Activated CD8-positive, alpha-beta memory T cell treated with anti-CD3 and anti-CD28 coated beads, Interleukin-2, amount 50 U/mL, for 48 hours (primary cell): ENCODE results near the gene NAXE.
A peak's percentile ranks its signal among the peaks of the same experiment; 100 is the strongest.
"Not testable (repeated sequence)": the region's sequence is repeated elsewhere in the genome, so short reads cannot be mapped to it uniquely, and the experiment has no call there.

Experiments used
- DNase-seq: peaks from one replicate; pipeline ENCODE4 v3.0.0-alpha.2; 2020

Gene NAXE

DNA sequence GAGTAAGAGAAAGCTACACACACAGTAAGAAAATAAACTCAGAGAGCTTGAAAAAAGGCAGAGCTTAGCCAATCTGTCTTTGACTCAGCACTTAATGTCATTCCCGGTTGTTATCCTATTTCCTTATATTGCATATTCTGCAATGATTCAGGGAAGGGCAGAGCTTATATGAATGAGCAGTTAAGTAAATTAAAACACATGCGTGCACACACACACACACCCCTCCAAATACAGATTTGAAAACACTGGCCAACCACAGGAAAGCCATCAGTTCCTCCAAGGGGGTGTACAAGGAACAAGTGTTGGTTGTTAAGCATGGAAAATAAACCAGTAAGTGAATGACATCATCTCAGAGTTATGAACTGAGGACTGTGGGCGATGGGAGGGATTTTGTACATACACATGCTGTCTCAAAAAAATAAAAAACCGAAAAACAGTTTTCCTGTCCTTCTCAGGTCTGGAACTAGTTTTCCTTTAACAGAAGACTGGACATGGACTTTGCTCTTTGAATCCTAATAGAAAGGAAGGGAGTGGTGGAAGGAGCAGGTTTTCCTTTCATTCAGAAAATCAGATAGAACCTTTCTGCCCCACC, 20.2 kb upstream of the NAXE start:
- DNase-seq = no peak

DNA sequence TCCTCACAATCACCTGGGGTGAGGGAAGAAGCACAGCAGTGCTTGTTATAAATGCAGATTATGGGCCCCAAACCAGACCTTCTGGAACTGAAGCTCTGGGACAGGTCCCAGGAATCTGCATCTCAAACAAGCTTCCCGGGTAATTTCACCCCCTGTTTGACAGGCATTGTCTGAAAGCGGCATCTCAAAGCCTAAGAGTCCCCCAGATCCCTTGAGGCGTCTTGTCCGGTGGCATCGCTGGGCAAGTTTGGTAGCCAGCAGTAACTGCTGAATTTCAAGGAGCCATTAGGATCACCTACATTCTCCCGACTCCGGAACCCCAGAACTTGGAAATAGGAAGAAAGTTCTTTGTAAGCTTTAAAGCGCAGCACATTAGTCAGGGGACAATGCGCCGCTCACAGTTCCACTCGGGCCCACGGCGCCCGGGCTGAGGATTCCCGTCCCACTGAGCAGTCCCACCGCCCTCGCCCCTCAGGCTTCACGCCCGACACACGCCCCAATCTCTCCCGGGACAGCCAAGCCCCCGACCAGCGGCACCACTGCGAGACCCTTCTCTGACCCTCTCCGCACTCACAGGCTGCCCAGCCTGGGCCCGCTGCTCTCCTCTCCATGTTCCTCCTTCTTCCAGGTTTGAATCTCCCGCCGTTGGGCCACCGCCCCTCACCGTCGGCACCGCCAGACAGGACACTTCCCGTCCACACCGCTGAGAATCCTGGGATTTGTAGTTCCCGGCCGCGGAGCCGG, 19.5 kb upstream of the NAXE start, which contains the start of gene IQGAP3:
Gene IQGAP3, minus strand, starts transcription at position 647 of the 744 bp plus-strand sequence. Its CDS starts 36 bp downstream, at position 611.
- peak; percentile 86 for DNase-seq

DNA sequence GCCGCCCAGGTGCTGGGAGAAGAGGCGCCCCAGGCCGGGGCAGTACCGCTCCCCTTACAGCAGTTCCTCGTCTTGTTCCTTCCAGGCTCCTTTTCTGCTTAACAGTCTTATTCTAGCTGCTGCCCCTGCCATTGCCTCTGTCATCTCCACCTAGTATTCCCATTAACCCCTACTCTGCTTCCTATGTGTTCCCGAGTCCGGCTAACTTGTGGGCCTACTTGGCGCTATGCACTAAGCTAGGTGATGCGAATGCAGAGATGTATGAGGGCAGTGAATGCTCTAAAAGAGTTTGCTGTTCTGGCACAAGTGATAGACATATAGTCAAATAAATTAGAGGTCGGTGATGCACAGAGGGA, 18.9 kb upstream of the NAXE start:
- no peak for DNase-seq

DNA sequence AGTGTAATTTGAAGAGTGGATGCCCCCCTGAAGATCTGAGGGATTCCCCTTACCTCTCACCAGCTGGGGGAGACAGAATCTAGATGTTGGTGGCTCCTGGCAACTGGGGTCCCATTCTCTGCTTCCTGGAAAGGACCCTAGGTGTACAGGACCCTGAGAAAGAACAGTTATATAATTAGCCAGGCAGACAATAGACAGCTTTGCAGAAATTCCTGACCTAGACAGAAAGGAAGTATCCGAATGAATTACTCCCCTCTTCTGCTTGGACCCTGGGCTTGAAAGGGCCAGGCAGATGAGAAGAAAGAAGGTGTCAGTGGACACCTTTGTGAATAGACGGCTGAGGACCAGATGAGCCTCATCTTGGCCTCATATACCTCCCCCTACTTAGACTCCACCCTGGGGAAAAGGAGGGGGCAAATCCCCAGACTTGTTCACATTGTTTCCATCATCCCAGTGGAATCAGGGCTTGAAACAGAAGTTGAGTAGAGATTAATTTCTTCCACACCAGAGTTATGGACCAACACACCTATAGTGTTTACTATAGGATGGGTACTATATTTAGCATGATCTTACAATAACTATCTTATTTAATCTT, 17.4 kb upstream of the NAXE start:
- DNase-seq = no peak

DNA sequence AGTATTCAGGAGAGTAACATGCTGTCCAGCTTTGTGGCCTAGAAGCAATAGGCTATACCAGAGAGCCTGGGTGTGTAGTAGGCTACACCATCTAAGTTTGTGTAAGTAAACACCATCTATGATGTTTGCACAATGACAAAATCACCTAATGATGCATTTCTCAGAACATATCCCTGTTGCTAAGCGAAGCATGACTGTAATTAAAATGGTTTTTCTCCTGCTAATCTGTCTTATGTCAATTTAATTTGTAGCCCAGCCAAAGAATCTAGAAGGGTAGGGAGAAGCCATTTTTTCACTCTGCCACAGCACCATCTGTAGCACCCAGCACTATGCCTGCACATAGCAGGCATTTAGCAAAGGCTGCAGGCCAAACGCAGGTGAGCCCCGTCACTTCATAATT, 14.0 kb upstream of the NAXE start:
- DNase-seq = no peak

DNA sequence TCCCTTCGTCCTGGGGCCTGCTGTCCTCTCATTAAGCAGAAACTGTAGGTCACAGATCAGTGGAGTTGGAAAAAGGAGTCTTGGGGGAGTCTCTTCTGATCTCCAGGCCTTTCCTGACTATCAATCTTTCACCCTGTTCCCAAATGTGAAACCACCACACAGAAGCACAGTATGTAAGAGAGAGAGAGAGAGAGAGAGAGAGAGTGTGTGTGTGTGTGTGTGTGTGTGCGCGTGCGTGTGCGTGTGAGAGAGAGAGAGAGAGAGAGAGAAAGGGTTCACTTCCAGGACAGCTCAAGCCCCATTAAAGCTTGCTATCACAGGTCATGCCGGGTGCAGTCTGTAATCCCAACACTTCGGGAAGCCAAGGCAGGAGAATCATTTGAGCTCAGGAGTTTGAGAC, 13.5 kb upstream of the NAXE start:
- DNase-seq = no peak

DNA sequence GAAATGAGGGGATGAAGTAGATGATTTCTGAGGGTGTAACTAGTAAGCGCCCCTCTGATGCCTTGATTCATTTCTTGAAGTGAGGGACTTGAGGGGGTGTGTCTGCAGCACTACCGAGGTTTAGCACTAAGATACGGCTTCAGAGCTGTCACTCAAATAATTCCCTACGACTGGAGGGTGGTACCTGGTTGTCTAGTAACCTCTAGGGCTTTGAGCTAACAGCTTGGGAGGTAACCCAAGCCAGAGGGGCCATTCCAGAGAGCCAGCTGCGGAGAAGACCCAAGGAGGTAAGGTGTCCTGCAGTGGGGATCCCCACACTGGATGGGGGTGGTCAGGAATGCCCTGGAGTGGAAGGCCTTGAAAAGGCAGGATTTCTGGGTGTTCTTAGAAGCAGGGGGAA, 12.1 kb upstream of the NAXE start, which contains the start of gene TTC24:
Gene TTC24, plus strand, starts transcription at position 252 of the 400 bp plus-strand sequence. CDS start 1,642 bp downstream, outside the sequence.
- DNase-seq = no peak

DNA sequence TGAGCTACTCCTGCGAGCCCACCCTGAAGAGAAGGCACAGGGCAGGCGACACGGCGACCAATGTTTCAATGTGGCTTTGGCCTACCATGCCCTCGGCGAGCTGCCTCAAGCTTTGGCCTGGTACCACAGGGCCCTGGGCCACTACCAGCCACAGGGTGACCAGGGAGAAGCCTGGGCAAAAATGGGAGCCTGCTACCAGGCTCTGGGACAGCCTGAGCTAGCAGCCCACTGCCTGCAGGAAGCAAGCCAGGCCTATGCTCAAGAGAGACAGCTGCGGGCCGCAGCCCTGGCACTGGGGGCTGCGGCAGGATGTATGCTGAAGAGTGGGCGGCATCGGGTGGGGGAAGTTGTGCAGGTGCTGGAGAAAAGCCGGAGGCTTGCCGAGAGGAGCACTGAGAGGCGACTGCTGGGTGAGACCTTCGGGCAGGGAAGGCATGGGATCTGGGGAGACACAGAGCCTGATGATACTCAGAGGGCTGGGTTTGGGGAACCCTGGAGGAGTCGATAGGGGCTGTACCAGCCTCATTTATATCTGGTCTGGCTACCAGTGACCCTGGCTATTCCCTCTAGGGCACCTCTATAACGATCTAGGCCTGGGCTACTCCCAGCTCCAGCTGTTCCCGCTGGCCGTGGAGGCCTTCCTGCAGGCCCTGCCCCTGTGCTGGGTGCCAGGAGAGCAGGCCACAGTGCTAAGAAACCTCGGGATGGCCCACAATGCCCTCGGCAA, 9.8 kb upstream of the NAXE start:
- DNase-seq = peak; percentile 80

DNA sequence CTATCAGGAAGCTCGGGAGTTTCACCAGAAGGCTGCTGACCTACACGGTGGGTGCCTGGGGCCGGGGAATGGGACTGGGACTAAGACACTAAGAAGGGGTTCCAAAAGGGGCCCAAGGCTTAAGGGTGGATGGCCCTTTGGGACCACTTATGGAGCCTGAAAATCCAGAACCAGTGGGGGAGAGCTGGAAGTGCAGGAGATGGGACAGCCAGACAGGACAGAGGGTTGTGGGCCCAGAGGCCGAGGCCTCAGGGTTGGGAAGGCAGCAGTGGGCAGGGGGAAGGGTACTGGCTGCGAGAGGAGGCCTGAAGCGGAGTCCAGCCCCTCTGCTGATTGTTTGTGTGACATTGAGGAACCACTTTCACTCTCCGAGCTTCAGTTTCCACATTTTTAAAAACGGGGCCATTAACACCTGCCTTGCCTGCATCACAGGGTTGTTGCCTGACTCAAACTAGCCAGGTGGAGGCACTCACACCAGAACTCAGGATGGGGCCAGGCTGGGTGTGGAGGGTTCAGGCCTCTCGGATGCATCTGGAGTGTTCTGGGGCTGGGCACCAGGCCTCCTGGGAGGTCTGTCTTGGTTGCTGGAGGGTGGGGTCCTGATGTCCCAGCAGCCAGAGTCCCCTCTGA, 9.1 kb upstream of the NAXE start:
- DNase-seq = peak; percentile 67

DNA sequence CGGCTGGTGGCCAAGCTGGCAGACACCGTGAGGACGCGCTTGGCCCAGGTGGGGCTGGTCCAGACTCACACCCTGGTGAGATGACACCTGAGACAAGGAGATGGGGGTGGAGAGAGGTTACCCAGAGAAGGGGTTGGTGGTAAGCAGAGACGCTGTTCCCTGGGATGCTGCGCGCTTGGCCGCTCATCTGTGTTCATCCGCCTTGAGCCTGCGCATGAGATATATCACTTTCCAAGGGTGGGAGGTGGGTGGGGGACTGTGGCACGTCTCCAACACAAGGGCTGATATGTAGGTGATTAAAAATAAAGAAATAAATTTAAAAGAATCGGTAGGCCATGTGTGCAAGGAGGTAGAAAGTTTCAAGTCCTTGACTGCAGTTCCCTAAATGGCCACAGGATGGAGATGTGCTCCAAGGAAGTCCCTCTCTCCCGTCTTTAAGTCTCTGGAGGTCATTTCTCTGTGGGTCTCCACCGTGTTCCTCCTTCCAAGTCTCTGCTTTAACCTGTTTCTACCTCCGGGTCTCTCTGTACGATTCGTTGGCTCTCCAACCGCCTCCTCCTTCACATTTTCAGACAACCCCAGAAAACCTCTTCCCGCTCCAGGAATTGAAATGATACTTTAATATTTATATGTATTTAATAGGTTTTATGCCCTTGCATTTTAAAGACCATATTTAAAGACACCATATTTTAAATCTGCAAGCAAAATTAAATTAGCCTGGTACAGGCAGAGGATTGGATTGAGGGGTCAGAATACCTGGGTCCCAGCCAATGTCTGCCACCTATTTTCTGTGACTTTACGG, 7.6 kb upstream of the NAXE start:
- peak; percentile 84 for DNase-seq

DNA sequence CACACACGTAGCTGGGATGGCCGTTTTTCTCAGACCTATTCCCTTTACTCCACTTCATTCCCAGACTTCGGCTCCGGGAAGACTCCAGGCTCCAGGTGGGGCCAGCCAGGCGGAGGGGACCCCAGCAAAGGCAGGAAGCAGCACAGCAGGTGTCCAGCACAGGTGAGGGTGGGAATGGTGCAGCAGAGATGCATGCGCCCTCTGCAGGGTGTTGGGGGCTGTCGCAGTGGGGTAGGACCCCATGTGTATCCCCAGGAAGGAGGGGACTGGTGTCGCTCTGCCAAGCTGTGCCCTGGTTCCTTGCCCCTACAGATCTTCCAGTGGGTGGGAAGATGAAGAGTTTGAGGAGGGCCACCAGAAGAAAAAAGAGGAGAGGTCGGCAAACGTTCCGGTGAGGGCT, 6.8 kb upstream of the NAXE start:
- no peak for DNase-seq

DNA sequence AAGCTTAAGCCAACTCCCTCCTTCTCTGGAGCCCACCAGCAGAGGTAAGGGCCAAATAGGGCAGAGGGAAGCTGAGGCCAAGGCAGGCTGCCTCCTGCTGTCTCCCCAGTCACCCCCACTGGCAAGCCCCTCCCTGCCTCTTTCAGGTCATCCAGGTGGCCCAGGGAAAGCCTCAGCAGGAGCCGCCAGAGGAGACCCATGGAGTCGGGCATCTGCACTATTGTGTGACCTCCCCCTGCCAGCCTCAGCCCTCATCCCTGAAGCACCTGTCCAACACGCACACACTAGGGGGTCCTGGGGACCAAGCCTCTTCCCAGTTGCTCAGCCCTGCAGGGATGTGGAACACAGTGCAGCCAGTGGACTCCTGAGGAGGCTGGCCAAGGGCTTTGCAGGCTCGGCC, 5.3 kb upstream of the NAXE start:
- no peak for DNase-seq

DNA sequence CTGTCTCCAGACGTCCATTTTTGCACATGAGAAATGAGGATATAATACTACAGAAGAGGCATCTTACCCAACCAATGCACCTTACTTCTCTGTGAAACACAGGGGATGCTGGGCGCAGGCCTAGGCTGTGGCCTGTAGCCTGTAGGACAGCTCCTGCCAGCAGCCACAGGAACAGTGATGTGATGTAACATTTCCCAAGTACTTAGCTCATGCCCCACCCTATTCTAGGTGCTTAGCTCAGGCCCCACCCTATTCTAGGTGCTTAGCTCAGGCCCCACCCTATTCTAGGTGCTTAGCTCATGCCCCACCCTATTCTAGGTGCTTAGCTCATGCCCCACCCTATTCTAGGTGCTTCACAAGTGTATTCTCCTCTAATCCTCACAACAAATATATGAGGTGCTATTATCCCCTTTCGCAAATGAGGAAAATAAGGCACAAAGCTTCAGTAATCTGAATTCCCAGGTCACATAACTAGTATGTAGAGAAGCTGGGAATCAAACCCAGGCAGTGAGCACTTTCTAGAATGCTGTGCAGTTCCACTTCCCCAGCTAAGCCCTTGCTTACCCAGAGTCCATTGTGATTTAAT, 4.6 kb upstream of the NAXE start:
- no peak for DNase-seq

DNA sequence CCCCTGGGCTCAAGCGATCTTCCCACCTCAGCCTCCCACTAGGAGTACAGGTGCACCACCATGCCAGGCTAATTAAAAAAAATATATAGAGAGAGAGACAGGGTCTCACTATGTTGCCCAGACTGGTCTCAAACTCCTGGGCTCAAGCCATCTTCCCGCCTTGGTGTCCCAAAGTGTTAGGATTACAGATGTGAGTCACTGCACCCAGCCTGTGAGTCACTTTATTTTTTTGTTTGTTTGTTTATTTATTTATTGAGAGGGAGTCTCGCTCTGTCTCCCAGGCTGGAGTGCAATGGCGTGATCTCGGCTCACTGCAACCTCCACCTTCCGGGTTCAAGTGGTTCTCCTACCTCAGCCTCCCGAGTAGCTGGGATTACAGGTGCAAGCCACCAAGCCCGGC, 3.6 kb upstream of the NAXE start:
- not testable (repeated sequence) for DNase-seq

DNA sequence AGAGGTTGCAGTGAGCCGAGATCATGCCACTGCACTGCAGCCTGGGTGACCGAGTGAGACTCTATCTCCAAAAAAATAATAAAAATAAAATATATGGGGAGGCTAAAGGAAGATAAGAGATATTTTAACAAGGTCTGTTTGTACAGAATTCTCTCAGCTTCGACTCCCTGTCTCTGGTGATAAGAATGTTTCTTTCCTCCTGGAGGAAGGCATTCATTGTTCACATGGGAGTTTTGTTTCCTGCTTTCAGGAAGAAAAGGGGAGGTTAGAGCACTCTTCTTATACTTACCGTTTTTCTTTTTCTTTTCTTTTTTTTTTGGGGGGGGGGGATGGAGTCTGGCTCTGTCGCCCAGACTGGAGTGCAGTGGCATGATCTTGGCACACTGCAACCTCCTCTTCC, 2.0 kb upstream of the NAXE start:
- DNase-seq = no peak

DNA sequence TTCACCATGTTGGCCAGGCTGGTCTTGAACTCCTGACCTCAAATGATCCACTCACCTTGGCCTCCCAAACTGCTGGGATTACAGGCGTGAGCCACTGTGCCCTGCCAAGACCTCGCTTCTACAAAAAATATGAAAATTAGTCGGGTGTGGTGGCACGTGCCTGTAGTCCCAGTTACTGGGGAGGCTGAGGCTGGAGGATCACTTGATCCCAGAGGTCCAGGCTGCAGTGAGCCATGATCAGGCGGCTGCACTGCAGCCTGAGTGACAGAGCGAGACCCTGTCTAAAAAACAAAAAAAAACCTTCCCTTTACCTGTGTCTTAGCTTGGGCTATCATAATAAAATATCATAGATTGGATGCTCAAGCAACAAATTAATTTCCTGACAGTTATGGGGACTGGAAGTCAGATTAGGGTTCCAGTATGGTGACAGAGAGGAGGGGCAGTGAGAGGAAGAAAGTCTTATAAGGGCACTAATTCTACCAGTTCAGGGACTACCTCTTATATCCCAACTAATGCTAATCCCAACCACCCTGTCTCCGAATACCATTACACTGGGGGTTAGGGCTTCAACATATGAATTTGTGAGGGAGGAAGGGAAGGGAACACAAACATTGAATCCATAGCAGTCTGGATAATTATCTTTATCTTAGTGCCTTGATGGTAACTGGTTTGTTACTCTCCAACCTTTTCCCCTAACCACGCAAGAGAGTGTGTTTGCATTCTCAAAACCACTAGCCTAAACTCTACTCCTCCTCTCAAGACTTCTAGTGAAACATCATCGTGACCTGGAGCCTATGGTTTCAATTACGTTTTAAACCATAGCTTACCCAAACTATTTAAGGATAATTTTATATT, 1.0 kb upstream of the NAXE start:
- no peak for DNase-seq

DNA sequence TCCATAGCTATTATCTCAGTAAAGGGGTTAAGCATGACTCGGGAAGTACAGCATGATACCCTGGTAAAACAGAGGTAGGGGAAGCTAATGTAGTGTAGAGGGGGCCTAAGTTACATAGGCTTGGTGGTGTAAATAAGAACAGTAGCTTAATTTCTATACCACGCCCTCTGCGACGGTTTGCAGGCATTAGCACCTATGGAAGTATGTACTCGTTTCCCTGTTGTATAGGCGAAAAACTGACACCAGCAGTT, 470 bp upstream of the NAXE start:
- no peak for DNase-seq

DNA sequence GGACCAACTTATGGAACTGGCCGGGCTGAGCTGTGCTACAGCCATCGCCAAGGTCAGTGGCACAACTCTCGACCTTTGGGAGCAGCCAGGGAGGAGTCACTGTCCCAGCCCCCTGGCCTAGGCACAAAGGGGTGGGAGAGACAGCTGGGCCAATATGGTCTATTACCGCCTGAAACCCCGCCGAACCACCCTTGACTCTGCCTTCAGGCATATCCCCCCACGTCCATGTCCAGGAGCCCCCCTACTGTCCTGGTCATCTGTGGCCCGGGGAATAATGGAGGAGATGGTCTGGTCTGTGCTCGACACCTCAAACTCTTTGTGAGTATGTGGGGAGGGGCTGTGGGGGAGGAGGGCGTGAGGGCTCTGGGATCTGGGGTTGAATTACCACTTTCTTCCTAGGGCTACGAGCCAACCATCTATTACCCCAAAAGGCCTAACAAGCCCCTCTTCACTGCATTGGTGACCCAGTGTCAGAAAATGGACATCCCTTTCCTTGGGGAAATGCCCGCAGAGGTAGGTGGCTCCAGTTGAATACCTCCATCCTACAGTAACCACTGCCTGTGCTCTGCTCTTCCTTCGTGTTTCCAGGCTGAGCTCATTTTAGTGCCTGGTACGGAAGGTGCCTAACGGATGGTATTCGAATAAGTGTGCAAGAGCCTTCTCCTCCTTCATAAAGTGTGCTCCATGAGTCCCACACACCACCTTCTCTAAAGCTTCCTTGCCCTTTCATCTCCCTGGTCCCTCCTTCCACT, 758 bp downstream of the NAXE start:
- DNase-seq = no peak

DNA sequence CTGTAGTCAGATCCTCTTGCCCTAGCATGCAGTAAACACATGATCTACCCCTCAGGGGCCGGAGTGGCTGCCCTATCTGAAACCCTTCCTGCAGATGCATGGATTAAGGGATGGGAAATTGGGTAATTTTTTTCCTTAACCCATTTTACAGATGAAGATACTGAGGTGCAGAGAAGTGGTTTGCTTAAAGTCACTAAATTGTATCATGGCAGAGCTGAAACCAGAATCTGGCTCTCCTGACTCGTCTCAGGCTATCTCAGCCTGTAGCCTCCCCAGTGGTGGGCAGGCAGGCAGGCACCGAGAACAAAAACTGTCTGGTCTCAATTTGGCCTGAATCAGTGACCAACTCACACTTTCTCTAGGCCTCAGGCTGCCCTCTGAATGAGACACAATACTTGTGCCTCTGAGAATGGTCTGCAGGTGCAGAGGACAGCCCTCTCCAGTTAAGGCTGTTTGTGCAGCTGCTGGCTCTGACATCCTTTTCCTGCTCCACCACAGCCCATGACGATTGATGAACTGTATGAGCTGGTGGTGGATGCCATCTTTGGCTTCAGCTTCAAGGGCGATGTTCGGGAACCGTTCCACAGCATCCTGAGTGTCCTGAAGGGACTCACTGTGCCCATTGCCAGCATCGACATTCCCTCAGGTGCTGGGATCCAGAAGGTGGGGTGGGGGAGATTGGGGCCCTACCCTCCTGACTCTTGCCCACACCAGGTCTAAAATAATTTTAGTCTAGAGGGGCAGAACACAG, 1.5 kb downstream of the NAXE start:
- DNase-seq = no peak

DNA sequence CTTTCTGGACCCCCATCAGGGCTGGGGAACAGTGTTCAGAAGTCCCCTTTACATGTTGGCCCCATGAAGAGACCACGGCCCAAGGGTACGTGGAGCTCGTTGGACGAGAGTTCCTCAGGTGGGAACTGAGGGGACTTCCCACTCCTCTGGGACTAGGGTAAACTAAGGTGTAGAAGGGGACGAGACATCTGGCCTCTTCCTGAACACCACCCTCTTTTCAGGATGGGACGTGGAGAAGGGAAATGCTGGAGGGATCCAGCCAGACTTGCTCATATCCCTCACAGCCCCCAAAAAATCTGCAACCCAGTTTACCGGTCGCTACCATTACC, 2.0 kb downstream of the NAXE start:
- DNase-seq = no peak
